Adrenal gland (tissue), 12 donors: Measurements from ENCODE around the gene MED14. TPM values are rescaled to one million over a fixed set of nuclear protein-coding genes. Genes with fewer than 3 reads are reported as not detected.

Source experiments
- DNase-seq, 7 donors: peaks; one replicate each; pipeline ENCODE4 v3.0.0-alpha.2; 2019 to 2020
- H3K27ac ChIP-seq, 5 donors: fragments of 200-600 bp; sonication (generic) in 4 of 5; 1 replicate in 3 of 5; 2 replicates in 2 of 5; pipeline versions ENCODE4 v1.5.1 to v1.8.0; 2016 to 2020; ENCODE audit warnings: mild to moderate bottlenecking in 1 of 5
- H3K27me3 ChIP-seq: fragments of 200-600 bp; 2 replicates; pipeline ENCODE4 v1.8.0; 2021
- H3K36me3 ChIP-seq, 2 donors: fragments of 200-600 bp; replicated peaks in 1 of 2; 1 replicate in 1 of 2; 2 replicates in 1 of 2; pipeline versions ENCODE4 v1.5.1 to v1.8.0; 2018 to 2022
- H3K4me1 ChIP-seq, 2 donors: fragments of 200-600 bp; replicated peaks in 1 of 2; 1 replicate in 1 of 2; 2 replicates in 1 of 2; pipeline versions ENCODE4 v1.5.1 to v1.8.0; 2018 to 2021
- H3K4me3 ChIP-seq, 4 donors: fragments of 200-600 bp; sonication (generic) in 3 of 4; one replicate each; pipeline ENCODE4 v1.5.1; 2016 to 2018
- H3K9me3 ChIP-seq, 3 donors: fragments of 200-600 bp; sonication (generic) in 1 of 3; replicated peaks in 1 of 3; 1 replicate in 2 of 3; 2 replicates in 1 of 3; pipeline versions ENCODE4 v1.5.1 to v1.8.0; 2016 to 2021
- POLR2A ChIP-seq, 2 donors: fragments of 450-650 bp; IDR thresholded peaks; one replicate each; pipeline ENCODE4 v1.6.1; 2017; ENCODE audit warnings: antibody characterized with exemption in 2 of 2, mild to moderate bottlenecking in 2 of 2, moderate library complexity in 1 of 2
- WGBS, 4 donors: extraction: QIAGEN DNeasy Blood & Tissue Kit in 2 of 4; methylation state at CpG; one replicate each; pipeline versions ENCODE4 v1.1.5 to v1.1.7; 2013 to 2017; 5-methylcytosine and 5-hydroxymethylcytosine counted together
- intact Hi-C, 2 donors: fragments of 100-400 bp; cut with DNase I; formaldehyde crosslinking; loops; one replicate each; pipeline versions ENCODE4 v1.14.1 to v1.15.0; 2022 to 2023
- polyA plus RNA-seq, 3 donors: library from polyadenylated mRNA; stranded (reverse); fragments of 200-250 nt in 2 of 3; fragments of 350-450 nt in 1 of 3; fragmentation: Illumina TruSeq in 1 of 3; extraction: RNeasy Lipid Tissue Mini Kit (QIAGEN cat#74804) in 1 of 3; gene quantifications; one replicate each; pipeline ENCODE4 v1.2.3, GENCODE V29; 2013 to 2014
- total RNA-seq, 9 donors: library from RNA; depleted of rRNA in 4 of 9; stranded (reverse); fragments of >200 nt in 4 of 9; fragments of 120-200 nt in 1 of 9; fragmentation: NEBNext Ultra II Directional in 1 of 9; extraction: Animal tissue kit (Norgen Biotek cat#: 25700) in 1 of 9; gene quantifications; one replicate each; pipeline versions ENCODE4 v1.1.0 to v1.2.4, GENCODE V29; 2013 to 2023
- TF ChIP-seq, protein P1 (sequence below), 6 experiments: fragments of 450-650 bp in 4 of 6; fragments of 200-600 bp in 2 of 6; sonication (generic) in 1 of 6; IDR thresholded peaks; 1 replicate in 5 of 6; 2 replicates in 1 of 6; pipeline versions ENCODE4 v1.5.1 to v1.8.0; 2016 to 2021; ENCODE audit warnings: antibody characterized with exemption in 6 of 6, mild to moderate bottlenecking in 2 of 6, moderate library complexity in 1 of 6
- donor health status: healthy with polysubstance abuse.
- donor health status: Bipolar disorder and iron deficiency.
- donor health status: DM: yes; HTN: yes; CAD: no.
- donor health status: DM: no; HTN: no; CAD: no.
- donor health status: DM: no; HTN: no; CAD: no.
- donor health status: DM: yes; HTN: yes; CAD: no.

MED14 gene
- total and polyA plus RNA-seq, 12 donors = 10.4 to 56.3 (median 29.6) TPM

DNA sequence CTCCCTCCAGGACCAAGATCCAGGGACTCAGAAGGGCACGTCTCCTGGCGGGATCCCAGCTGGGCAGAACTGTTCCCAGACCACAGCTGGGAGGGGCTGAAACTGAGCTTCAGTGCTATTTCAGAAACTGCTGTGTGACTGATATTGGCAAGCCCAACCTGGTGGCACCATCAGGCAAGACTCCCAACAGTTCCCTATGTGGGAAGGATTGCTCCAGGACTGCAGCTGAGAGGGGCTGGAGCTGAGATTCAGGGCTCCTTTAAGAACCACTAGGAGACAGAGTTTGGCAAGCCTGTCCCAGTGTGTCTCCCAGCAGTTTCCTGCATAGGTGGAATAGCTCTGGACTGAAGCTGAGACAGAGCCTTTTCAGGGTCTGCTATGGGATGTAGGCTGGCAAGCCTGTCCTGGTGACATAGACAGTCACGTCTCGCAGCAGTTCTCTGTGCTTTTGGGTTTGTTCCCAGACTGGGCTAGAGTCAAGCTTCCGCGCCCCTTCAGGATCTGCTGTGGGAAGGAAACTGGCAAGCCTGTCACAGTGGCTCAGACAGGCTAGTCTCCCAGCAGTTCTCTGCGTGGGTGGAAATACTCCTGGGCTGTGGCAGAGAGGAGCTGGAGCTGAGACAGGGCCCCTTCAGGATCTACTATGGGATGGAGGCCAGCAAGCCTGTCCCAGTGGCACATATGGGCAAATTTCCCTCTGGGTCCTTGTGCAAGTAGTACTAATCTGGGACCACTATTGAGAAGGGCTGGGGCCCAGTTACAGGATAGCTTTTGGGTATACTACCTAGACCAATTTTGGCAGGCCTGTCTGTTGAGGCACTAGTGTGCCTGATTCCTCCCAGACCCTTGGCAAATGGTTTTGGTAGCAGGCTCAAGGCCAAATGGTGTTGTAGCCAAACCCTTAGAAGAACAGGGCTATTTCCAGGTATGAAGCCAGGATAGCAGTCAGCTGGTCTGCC, 20.2 kb upstream of the MED14 start:
- intact Hi-C loops = no loop called here
- H3K4me1 ChIP-seq = no peaks in the 10 kb centered on the region
- peaks cover 19% of the 10 kb centered on the region for H3K27me3 ChIP-seq
- 17 to 50% (median 39%) methylated on average over 1 to 7 of the region's 7 CpGs; no CpG with 5 or more reads in 1 of the 4 donors for WGBS, 4 donors
- H3K4me3 ChIP-seq = no peak overlapping the region
- H3K36me3 ChIP-seq = no peaks in the 10 kb centered on the region
- no peaks in the 10 kb centered on the region for H3K9me3 ChIP-seq
- no peak for TF ChIP-seq POLR2A (IDR thresholded peaks at IDR 0.05)
- TF ChIP-seq, protein P1, sequence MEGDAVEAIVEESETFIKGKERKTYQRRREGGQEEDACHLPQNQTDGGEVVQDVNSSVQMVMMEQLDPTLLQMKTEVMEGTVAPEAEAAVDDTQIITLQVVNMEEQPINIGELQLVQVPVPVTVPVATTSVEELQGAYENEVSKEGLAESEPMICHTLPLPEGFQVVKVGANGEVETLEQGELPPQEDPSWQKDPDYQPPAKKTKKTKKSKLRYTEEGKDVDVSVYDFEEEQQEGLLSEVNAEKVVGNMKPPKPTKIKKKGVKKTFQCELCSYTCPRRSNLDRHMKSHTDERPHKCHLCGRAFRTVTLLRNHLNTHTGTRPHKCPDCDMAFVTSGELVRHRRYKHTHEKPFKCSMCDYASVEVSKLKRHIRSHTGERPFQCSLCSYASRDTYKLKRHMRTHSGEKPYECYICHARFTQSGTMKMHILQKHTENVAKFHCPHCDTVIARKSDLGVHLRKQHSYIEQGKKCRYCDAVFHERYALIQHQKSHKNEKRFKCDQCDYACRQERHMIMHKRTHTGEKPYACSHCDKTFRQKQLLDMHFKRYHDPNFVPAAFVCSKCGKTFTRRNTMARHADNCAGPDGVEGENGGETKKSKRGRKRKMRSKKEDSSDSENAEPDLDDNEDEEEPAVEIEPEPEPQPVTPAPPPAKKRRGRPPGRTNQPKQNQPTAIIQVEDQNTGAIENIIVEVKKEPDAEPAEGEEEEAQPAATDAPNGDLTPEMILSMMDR (IDR thresholded peaks at IDR 0.05) = no peak
- peak overlapping the region in 2 of 5 donors; percentile 7 to 21 for H3K27ac ChIP-seq
- peak; percentile 24 to 60 (median 42) for DNase-seq

DNA sequence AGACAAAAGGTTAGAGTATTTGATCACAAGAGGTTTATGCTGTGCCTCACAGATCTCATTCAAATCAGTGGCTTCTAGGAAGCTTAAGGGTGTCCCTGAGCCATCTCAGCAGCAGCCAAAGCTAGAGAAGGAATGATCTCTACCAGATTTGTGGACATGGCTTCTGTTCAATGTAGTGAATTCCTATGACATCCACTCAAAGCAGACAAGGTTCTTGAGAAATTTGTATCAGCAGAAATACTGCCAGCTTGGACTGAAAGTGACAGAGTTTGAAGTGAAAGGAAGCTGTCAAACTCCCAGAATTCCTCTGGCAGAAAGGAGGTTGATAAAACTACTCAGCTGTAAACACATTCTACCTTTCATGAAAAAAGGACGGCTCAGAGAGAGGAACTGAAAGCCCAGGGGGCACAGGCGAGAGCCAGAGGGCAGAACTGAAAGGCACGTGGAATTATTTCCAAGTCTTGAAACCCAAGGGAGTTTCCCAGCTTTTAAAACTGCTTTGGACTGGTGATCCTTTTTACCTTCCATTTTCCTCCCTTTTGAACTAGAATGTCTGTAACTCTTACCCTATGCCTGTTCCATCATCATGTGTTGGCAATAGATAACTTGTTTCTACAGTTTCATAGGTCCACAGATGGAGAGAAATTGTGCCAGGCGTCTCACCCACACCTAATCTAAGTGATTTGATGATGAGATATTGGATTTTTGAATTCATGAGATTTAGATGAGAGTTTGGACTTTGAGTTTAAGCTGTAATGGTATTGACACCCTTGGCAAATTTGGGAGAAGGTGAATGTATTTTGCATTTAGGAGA, 14.5 kb upstream of the MED14 start:
- Histone ChIP-seq H3K27ac (peak overlapping the region in 1 of 5 donors; percentile 15), H3K36me3 (no peaks in the 10 kb centered on the region), H3K4me3 (no peak overlapping the region), H3K27me3 (peaks cover 10% of the 10 kb centered on the region), H3K4me1 (no peaks in the 10 kb centered on the region), H3K9me3 (no peaks in the 10 kb centered on the region)
- DNase-seq = no peak
- intact Hi-C loops = no loop called here
- WGBS, 4 donors = 51 to 65% (median 55%) methylated on average over 4 of the region's 4 CpGs
- TF ChIP-seq, protein P1 (IDR thresholded peaks at IDR 0.05) = no peak
- TF ChIP-seq POLR2A (IDR thresholded peaks at IDR 0.05) = no peak

DNA sequence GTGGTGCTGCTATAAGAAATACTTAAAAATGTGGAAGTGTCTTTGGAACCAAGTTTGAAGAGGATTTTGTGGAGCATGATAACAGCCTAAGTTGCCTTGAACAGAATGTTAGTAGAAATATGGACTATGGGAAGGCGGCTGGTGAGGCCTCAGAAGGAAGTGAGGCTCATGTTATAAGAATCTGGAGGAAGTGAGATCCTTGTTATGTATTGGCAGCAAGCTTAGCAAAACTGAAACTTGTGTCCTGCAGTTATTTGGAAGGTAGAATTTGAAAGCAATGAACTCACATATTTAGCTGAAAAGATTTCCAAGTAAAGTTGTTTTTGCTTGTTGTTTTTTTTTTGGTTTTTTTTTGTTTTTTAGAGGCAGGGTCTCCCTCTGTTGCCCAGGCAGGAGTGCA, 13.6 kb upstream of the MED14 start:
- DNase-seq = no peak
- TF ChIP-seq, protein P1 (IDR thresholded peaks at IDR 0.05) = no peak
- TF ChIP-seq POLR2A (IDR thresholded peaks at IDR 0.05) = no peak
- Histone ChIP-seq H3K4me3 (no peak overlapping the region), H3K36me3 (no peaks in the 10 kb centered on the region), H3K9me3 (no peaks in the 10 kb centered on the region), H3K27me3 (peaks cover 15% of the 10 kb centered on the region), H3K4me1 (no peaks in the 10 kb centered on the region), H3K27ac (no peak overlapping the region)
- WGBS, 4 donors = 57 to 68% (median 66%) methylated on average over 1 of the region's 1 CpG
- intact Hi-C loops = no loop called here

DNA sequence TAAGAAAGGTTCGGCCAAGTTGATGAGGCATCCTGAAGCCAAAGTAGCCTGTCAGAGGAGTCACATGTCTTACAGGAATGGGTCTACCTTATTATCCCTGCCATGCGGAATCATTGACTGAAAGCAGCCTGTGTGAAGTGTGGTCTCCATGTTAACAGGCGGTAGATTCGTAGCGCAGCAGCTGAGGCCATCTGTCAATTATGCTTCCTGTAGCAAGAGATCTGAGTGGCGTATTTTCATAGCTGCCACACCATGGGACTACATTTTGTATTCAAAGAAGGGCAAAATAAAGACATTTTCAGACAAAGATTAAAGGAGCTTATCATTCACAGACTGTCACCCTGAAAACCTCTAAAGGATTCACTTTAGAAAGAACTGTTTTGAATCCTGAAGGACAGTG, 11.2 kb upstream of the MED14 start:
- H3K27ac ChIP-seq = no peak overlapping the region
- WGBS, 4 donors = 78 to 91% (median 84%) methylated on average over 5 to 6 of the region's 6 CpGs; no CpG with 5 or more reads in 1 of the 4 donors

More for the DNA sequence above, 11.2 kb upstream of the MED14 start:
- H3K4me3 ChIP-seq = no peak overlapping the region
- TF ChIP-seq, protein P1 (IDR thresholded peaks at IDR 0.05) = no peak
- TF ChIP-seq POLR2A (IDR thresholded peaks at IDR 0.05) = no peak
- DNase-seq = no peak
- intact Hi-C loops = no loop called here
- no peaks in the 10 kb centered on the region for H3K4me1 ChIP-seq
- no peaks in the 10 kb centered on the region for H3K9me3 ChIP-seq
- H3K36me3 ChIP-seq = no peaks in the 10 kb centered on the region
- H3K27me3 ChIP-seq = peaks cover 27% of the 10 kb centered on the region
